Hypothalamus (tissue), 51 donors: ENCODE data around the gene MYO1D.

Experiments used
- DNase-seq, 51 donors: peaks; one replicate each; lab custom pipeline; 2025; lab: John Stamatoyannopoulos, UW

MYO1D gene

GRCh38 chr17:32861981-32862380 is 14.9 kb downstream of the MYO1D start:
- DNase-seq, result no peak

- no peak for DNase-seq
These were observed 16.9 kb downstream of the MYO1D start for GRCh38 chr17:32859857-32860525.

GRCh38 chr17:32855620-32856019 is 21.3 kb downstream of the MYO1D start:
- no peak for DNase-seq

GRCh38 chr17:32854832-32855389 is 22.0 kb downstream of the MYO1D start:
- DNase-seq, result no peak

GRCh38 chr17:32854207-32854606 is 22.7 kb downstream of the MYO1D start:
- DNase-seq, result no peak

GRCh38 chr17:32852811-32853210 is 24.1 kb downstream of the MYO1D start:
- DNase-seq, result no peak

- no peak for DNase-seq
These were observed 27.0 kb downstream of the MYO1D start for GRCh38 chr17:32849879-32850278.

GRCh38 chr17:32847977-32848376 is 28.9 kb downstream of the MYO1D start:
- no peak for DNase-seq

GRCh38 chr17:32846143-32846542 is 30.8 kb downstream of the MYO1D start:
- DNase-seq, result no peak

GRCh38 chr17:32840241-32840640 is 36.7 kb downstream of the MYO1D start:
- DNase-seq, result no peak

GRCh38 chr17:32836527-32836926 is 40.4 kb downstream of the MYO1D start:
- DNase-seq, result no peak

GRCh38 chr17:32835291-32835761 is 41.6 kb downstream of the MYO1D start:
- DNase-seq, result no peak

GRCh38 chr17:32834104-32834503 is 42.8 kb downstream of the MYO1D start:
- DNase-seq, result no peak

GRCh38 chr17:32833526-32833925 is 43.4 kb downstream of the MYO1D start:
- no peak for DNase-seq

GRCh38 chr17:32833076-32833475 is 43.8 kb downstream of the MYO1D start:
- no peak for DNase-seq

GRCh38 chr17:32831627-32832243 is 45.2 kb downstream of the MYO1D start:
- no peak for DNase-seq

GRCh38 chr17:32831223-32831622 is 45.7 kb downstream of the MYO1D start:
- no peak for DNase-seq

GRCh38 chr17:32828822-32829221 is 48.1 kb downstream of the MYO1D start:
- DNase-seq, result no peak

- no peak for DNase-seq
These were observed 49.7 kb downstream of the MYO1D start for GRCh38 chr17:32827227-32827626.

GRCh38 chr17:32826076-32826475 is 50.8 kb downstream of the MYO1D start:
- no peak for DNase-seq

GRCh38 chr17:32824334-32824733 is 52.6 kb downstream of the MYO1D start:
- no peak for DNase-seq

- no peak for DNase-seq
These were observed 53.9 kb downstream of the MYO1D start for GRCh38 chr17:32822996-32823395.
